ENCODE measurements around the gene PLPPR5. TPM values are rescaled to one million over a fixed set of nuclear protein-coding genes. Genes with fewer than 3 reads are reported as not detected.

PLPPR5 gene
- total RNA-seq, 1 experiment from 2014 or later = not detected

- no peak for ATAC-seq
- POLR2A ChIA-PET = no interaction called here
- H2AFZ ChIP-seq (ENCODE audit: low read depth, low read length, poor library complexity, severe bottlenecking) = no peak overlapping the region
- CTCF ChIA-PET = no interaction called here
- H3K36me3 ChIP-seq (ENCODE audit: control insufficient read depth in 1 of 2, insufficient read depth in 2 of 2, low read length in 2 of 2) = no peaks in the 10 kb centered on the region
- no peak overlapping the region for H3K27ac ChIP-seq (ENCODE audit: low read depth, low read length)
- H3K4me1 ChIP-seq (ENCODE audit: control insufficient read depth in 1 of 2, insufficient read depth in 2 of 2, low read length in 2 of 2) = no peaks in the 10 kb centered on the region
- TF ChIP-seq ZNF274 (IDR thresholded peaks at IDR 0.05; ENCODE audit: low read depth, low read length) (no peak), SRF (IDR thresholded peaks at IDR 0.05; ENCODE audit: low read depth) (no peak), JUND (IDR thresholded peaks at IDR 0.05) (no peak), EZH2phosphoT487 (IDR thresholded peaks at IDR 0.05; ENCODE audit: borderline replicate concordance) (no peak)
- TF ChIP-seq, protein P1, sequence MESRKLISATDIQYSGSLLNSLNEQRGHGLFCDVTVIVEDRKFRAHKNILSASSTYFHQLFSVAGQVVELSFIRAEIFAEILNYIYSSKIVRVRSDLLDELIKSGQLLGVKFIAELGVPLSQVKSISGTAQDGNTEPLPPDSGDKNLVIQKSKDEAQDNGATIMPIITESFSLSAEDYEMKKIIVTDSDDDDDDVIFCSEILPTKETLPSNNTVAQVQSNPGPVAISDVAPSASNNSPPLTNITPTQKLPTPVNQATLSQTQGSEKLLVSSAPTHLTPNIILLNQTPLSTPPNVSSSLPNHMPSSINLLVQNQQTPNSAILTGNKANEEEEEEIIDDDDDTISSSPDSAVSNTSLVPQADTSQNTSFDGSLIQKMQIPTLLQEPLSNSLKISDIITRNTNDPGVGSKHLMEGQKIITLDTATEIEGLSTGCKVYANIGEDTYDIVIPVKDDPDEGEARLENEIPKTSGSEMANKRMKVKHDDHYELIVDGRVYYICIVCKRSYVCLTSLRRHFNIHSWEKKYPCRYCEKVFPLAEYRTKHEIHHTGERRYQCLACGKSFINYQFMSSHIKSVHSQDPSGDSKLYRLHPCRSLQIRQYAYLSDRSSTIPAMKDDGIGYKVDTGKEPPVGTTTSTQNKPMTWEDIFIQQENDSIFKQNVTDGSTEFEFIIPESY (IDR thresholded peaks at IDR 0.05; ENCODE audit: extremely low read depth, insufficient replicate concordance, low read length) = no peak
- H3K79me2 ChIP-seq (ENCODE audit: insufficient read depth, low read length) = no peaks in the 10 kb centered on the region
- no peak overlapping the region for H3K9ac ChIP-seq (ENCODE audit: low read length)
- no peak overlapping the region for H3K4me2 ChIP-seq (ENCODE audit: low read length)
- H3K4me3 ChIP-seq (replicated peaks in 1 of 2; ENCODE audit: low read depth in 1 of 2, low read length in 2 of 2) = no peak overlapping the region
- no peaks in the 10 kb centered on the region for H3K9me3 ChIP-seq (ENCODE audit: control insufficient read depth in 1 of 2, insufficient read depth in 1 of 2, low read depth in 1 of 2, low read length in 2 of 2)
- DNase-seq (ENCODE audit: low read depth, low spot score) = no peak
- intact Hi-C loops (cut with micrococcal nuclease) = no loop called here
- no peaks in the 10 kb centered on the region for H4K20me1 ChIP-seq (ENCODE audit: insufficient read depth)
- H3K27me3 ChIP-seq (ENCODE audit: insufficient read depth, low read length) = no peaks in the 10 kb centered on the region
- no TSS peak for BruUV-seq (replicated peaks)
- RAD21 ChIA-PET (ENCODE audit: low non-redundant PET in 1 of 2, low total read pairs in 2 of 2, uncharacterized antibody in 2 of 2, unreplicated experiment in 2 of 2) = no interaction called here
- H3K9me2 ChIP-seq (ENCODE audit: insufficient read depth) = no peaks in the 10 kb centered on the region
Observed at GRCh38 chr1:98926597-98926996, 78.1 kb downstream of the PLPPR5 start.

- intact Hi-C loops (cut with micrococcal nuclease) = no loop called here
- ATAC-seq (no peak), DNase-seq (ENCODE audit: low read depth, low spot score) (no peak)
- Histone ChIP-seq H3K27ac (ENCODE audit: low read depth, low read length) (no peak overlapping the region), H3K36me3 (ENCODE audit: control insufficient read depth in 1 of 2, insufficient read depth in 2 of 2, low read length in 2 of 2) (no peaks in the 10 kb centered on the region), H3K79me2 (ENCODE audit: insufficient read depth, low read length) (no peaks in the 10 kb centered on the region), H3K27me3 (ENCODE audit: insufficient read depth, low read length) (no peaks in the 10 kb centered on the region), H3K4me2 (ENCODE audit: low read length) (no peak overlapping the region), H3K9me2 (ENCODE audit: insufficient read depth) (no peaks in the 10 kb centered on the region), H4K20me1 (ENCODE audit: insufficient read depth) (no peaks in the 10 kb centered on the region), H3K4me3 (replicated peaks in 1 of 2; ENCODE audit: low read depth in 1 of 2, low read length in 2 of 2) (no peak overlapping the region), H3K9ac (ENCODE audit: low read length) (no peak overlapping the region), H3K4me1 (ENCODE audit: control insufficient read depth in 1 of 2, insufficient read depth in 2 of 2, low read length in 2 of 2) (no peaks in the 10 kb centered on the region), H3K9me3 (ENCODE audit: control insufficient read depth in 1 of 2, insufficient read depth in 1 of 2, low read depth in 1 of 2, low read length in 2 of 2) (no peaks in the 10 kb centered on the region), H2AFZ (ENCODE audit: low read depth, low read length, poor library complexity, severe bottlenecking) (no peak overlapping the region)
- BruUV-seq (replicated peaks) = no TSS peak
- no peak for TF ChIP-seq ZFX (IDR thresholded peaks at IDR 0.05)
- no peak for TF ChIP-seq REST (IDR thresholded peaks at IDR 0.05; ENCODE audit: low read depth)
- CTCF ChIA-PET = no interaction called here
- RAD21 ChIA-PET (ENCODE audit: low non-redundant PET in 1 of 2, low total read pairs in 2 of 2, uncharacterized antibody in 2 of 2, unreplicated experiment in 2 of 2) = no interaction called here
- POLR2A ChIA-PET = no interaction called here
Observed at GRCh38 chr1:98924977-98925376, 79.7 kb downstream of the PLPPR5 start.
